Sigmoid colon (tissue), 4 donors: ENCODE data around the gene ANKRD50.

Source experiments
- CTCF ChIP-seq, 4 experiments: fragments of 450-650 bp in 3 of 4; fragments of 200-600 bp in 1 of 4; IDR thresholded peaks; one replicate each; pipeline ENCODE4 v1.5.1; 2016 to 2019; ENCODE audit warnings: antibody characterized with exemption in 4 of 4, mild to moderate bottlenecking in 3 of 4, moderate library complexity in 2 of 4
- EP300 ChIP-seq, 4 donors: sonication (generic); formaldehyde crosslinking; IDR thresholded peaks; one replicate each; pipeline ENCODE4 v1.6.1; 2017; ENCODE audit warnings: antibody characterized with exemption in 4 of 4
- POLR2A ChIP-seq, 2 donors: fragments of 450-650 bp; IDR thresholded peaks; one replicate each; pipeline ENCODE4 v1.6.1; 2016; ENCODE audit warnings: antibody characterized with exemption in 2 of 2, mild to moderate bottlenecking in 2 of 2, moderate library complexity in 2 of 2
- POLR2AphosphoS5 ChIP-seq, 4 donors: sonication (generic); formaldehyde crosslinking; IDR thresholded peaks; one replicate each; pipeline ENCODE4 v1.6.1; 2017; ENCODE audit warnings: antibody characterized with exemption in 4 of 4

- TF ChIP-seq CTCF (IDR thresholded peaks at IDR 0.05) (no peak), POLR2A (IDR thresholded peaks at IDR 0.05) (no peak), EP300 (IDR thresholded peaks at IDR 0.05) (no peak), POLR2AphosphoS5 (IDR thresholded peaks at IDR 0.05) (peak in 2 of 4 donors; percentile 51 to 71)
Measured at GRCh38 chr4:124711471-124712371, 811 bp downstream of the ANKRD50 start.
